Mucosa of rectum (tissue), 2 donors: Measurements from ENCODE around the gene MYOM1.
"Not testable (repeated sequence)": the region's sequence is repeated elsewhere in the genome, so short reads cannot be mapped to it uniquely, and the experiment has no call there.

Source experiments
- H3K27ac ChIP-seq, 2 donors: one replicate each; pipeline ENCODE4 v1.7.0; 2013; ENCODE audit warnings: inconsistent platforms in 2 of 2, low read depth in 2 of 2, low read length in 2 of 2
- H3K27me3 ChIP-seq, 2 donors: one replicate each; pipeline ENCODE4 v1.7.0; 2013; ENCODE audit warnings: low read length in 2 of 2; ENCODE audit not compliant: control insufficient read depth in 2 of 2, insufficient read depth in 2 of 2
- H3K36me3 ChIP-seq, 2 donors: one replicate each; pipeline ENCODE4 v1.7.0; 2013; ENCODE audit warnings: low read length in 2 of 2; ENCODE audit not compliant: control insufficient read depth in 2 of 2, insufficient read depth in 2 of 2
- H3K4me1 ChIP-seq, 2 donors: one replicate each; pipeline ENCODE4 v1.7.0; 2013; ENCODE audit warnings: low read length in 2 of 2, mild to moderate bottlenecking in 1 of 2; ENCODE audit not compliant: control insufficient read depth in 2 of 2, insufficient read depth in 2 of 2
- H3K4me3 ChIP-seq, 2 donors: one replicate each; pipeline ENCODE4 v1.7.0; 2013; ENCODE audit warnings: low read length in 2 of 2
- H3K9ac ChIP-seq, 2 donors: one replicate each; pipeline ENCODE4 v1.7.0; 2013; ENCODE audit warnings: low read length in 2 of 2, low read depth in 1 of 2, mild to moderate bottlenecking in 1 of 2
- H3K9me3 ChIP-seq, 2 donors: one replicate each; pipeline ENCODE4 v1.7.0; 2013; ENCODE audit warnings: low read length in 2 of 2; ENCODE audit not compliant: control insufficient read depth in 2 of 2
- donor health status: healthy.
- donor health status: Normal muscosa, but diverticular disease.

Gene MYOM1

GRCh38 chr18:3211236-3211992 lies 8.4 kb downstream of the MYOM1 start:
- no peaks in the 10 kb centered on the region for H3K36me3 ChIP-seq
- no peak overlapping the region for H3K9ac ChIP-seq
- peaks cover 2 to 12% of the 10 kb centered on the region in 2 donors for H3K4me1 ChIP-seq
- no peaks in the 10 kb centered on the region for H3K9me3 ChIP-seq
- H3K4me3 ChIP-seq, result no peak overlapping the region
- H3K27ac ChIP-seq, result no peak overlapping the region
- no peaks in the 10 kb centered on the region for H3K27me3 ChIP-seq

DNA sequence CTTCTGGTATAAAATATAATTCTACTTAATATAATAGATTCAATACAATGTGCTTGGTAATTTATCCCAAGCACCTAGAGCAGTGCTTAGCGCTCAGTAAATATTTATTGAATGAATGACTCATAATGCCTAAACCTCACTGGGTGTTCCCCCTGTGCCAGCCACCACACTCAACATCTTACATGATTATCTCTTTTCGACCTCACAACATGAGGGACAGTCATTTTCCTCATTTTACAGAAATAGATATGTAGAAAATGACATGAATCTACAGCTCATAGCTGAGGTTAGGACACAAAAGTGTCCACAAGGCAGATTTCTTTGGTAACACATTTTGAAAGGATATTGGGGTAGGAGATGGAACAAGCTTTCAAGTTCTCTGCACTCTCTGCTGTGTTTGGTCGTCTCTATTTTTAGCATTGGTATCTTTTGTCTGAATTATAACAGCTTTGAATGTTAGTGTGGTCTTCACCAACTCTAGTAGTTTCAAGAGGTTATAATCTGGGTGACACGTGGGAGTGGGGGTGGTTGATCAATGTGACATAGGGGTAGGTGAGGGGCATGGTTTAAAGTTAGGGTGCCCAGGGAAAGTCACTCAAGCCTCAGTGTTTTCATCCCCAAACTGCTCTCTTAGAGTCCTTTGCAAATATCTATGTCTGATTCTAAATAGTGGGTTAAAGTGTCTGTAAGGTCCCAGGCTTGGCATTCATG lies 9.8 kb downstream of the MYOM1 start:
- H3K27ac ChIP-seq, result peak overlapping the region in 1 of 2 donors; percentile 29
- peaks cover 2 to 11% of the 10 kb centered on the region in 2 donors for H3K4me1 ChIP-seq
- H3K27me3 ChIP-seq, result no peaks in the 10 kb centered on the region

DNA sequence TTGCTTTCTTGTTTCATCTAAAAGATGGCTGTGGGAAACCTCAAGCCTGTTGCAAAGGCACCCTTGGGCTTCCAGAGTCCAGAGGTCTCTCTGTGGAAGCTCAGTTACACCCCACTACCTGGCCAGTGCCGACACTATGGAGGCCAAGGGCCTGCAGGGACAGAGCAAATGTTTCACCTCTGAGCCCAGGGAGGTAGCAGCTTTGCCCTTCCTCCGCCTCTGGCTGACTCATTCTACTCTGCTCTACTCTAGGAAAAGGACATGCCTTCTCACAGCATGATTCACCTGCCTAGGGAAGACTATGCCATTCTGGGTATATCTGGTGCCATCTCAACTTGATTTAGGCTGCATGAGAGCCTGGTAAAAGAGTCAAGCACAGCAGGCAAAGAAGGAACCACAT lies 12.2 kb downstream of the MYOM1 start:
- H3K4me1 ChIP-seq, result peaks cover 2 to 3% of the 10 kb centered on the region in 2 donors
- no peaks in the 10 kb centered on the region for H3K27me3 ChIP-seq
- H3K9ac ChIP-seq, result no peak overlapping the region
- no peak overlapping the region for H3K27ac ChIP-seq
- no peak overlapping the region for H3K4me3 ChIP-seq
- H3K9me3 ChIP-seq, result no peaks in the 10 kb centered on the region
- no peaks in the 10 kb centered on the region for H3K36me3 ChIP-seq

More for the DNA sequence above, 9.8 kb downstream of the MYOM1 start:
- H3K9ac ChIP-seq, result no peak overlapping the region
- no peaks in the 10 kb centered on the region for H3K36me3 ChIP-seq
- no peaks in the 10 kb centered on the region for H3K9me3 ChIP-seq
- no peak overlapping the region for H3K4me3 ChIP-seq

DNA sequence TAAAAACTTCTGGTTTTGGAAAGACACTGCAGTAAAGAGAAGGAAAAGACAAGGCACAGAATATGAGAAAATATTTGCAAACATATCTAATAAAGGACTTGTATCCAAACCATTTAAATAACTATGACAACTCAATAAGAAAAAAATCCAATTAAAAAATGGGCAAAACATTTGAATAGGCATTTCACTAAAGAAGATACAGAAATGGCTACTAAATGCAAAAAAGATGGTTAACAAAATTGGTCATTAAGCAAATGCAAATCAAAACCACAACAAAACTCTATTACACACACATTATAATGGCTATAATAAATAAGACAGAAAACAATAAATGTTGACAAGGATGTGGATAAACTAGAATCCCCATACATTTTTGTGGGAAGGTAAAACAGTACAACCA lies 14.5 kb downstream of the MYOM1 start:
- Histone ChIP-seq H3K27ac (no peak overlapping the region), H3K4me3 (no peak overlapping the region), H3K4me1 (peaks cover 0 to 3% of the 10 kb centered on the region in 2 donors), H3K9me3 (no peaks in the 10 kb centered on the region), H3K27me3 (no peaks in the 10 kb centered on the region), H3K36me3 (no peaks in the 10 kb centered on the region), H3K9ac (no peak overlapping the region)

DNA sequence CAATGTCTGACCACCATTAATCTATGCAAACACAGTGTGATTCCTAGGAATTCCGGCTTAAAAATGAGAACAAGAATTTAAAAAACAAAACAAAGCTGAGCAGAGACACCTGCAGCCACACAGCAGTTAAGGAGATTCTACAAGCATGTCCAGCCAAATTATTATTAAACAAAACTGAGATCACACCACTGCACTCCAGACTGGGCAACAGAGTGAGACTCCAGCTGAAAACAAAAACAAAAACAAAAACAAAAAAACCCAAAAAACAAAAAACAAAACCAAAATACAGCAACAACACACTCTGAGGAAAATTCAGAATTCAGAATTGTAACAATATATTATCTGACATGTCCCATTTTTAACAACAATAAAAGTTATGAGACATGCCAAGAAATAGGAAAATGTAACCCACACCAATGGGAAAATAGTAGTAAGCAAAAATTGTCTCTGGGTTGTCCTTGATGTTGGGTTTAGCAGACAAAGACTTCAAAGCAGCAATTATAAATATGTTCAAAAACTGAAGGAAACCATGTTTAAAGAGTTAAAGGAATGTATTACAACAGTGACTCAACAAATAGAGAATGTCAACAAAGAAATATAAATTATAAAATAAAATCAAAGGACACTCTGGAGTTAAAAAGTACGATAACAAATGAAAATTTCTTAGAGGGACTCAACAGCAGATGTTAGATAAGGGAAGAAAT lies 19.7 kb downstream of the MYOM1 start:
- Histone ChIP-seq H3K27ac (no peak overlapping the region), H3K9ac (no peak overlapping the region), H3K27me3 (no peaks in the 10 kb centered on the region), H3K36me3 (no peaks in the 10 kb centered on the region), H3K9me3 (no peaks in the 10 kb centered on the region), H3K4me3 (no peak overlapping the region), H3K4me1 (peaks cover 0 to 2% of the 10 kb centered on the region in 2 donors)

DNA sequence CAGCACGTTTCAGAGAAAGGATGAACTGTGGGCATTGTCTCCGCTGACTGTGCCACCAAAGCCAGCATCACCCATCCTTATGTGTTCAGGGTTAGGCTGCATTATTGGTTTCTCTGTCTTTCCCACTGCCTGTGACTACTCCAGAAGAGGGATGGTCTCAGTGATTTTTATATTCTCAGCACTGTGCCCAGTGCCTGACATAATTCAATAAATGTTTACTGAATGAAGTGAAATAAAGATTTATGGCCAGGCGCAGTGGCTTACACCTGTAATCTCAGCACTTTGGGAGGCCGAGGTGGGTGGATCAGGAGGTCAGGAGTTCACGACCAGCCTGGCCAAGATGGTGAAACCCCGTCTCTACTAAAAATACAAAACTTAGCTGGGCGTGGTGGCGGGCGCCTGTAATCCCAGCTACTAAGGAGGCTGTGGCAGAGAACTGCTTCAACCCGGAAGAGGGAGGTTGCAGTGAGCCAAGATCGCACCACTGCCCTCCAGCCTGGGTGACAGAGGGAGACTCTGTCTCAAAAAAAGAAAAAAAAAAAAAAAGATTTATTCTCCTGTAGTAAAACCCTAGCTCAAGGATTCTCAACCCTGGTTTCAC lies 21.4 kb downstream of the MYOM1 start:
- not testable (repeated sequence) for H3K27ac ChIP-seq, H3K4me3 ChIP-seq, H3K9me3 ChIP-seq, H3K27me3 ChIP-seq, H3K4me1 ChIP-seq, H3K9ac ChIP-seq, H3K36me3 ChIP-seq

DNA sequence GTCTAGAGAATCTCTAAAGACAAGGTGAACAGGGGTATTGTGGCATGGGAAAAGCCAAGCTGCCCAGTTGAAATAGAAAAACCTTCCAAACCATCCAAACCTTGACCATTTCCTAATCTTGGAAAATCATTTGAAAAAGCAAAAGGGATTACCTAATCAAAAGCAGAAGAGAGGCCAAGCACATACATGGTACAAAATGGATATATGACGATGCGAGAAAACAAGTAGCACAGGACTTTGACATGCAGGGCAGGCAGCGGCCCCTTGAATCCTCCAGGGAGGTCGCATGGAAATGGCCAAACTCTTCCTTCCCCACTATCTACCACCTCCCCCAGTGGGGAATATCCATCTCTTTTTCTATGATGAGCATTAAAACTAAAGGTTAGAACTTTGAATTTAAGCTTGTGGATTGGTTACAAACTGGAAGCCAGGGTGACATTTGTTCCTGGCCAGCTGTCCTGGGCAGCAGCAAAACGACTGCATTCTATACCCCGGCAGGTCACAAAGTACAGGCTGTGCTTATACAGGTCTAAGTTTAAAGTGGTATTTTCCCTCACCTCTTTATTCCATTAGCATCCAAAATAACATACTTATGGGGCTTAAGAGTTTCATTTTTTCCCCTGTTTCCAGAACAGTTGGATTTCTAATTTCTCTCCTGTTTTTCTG lies 24.7 kb downstream of the MYOM1 start:
- no peaks in the 10 kb centered on the region for H3K27me3 ChIP-seq
- no peak overlapping the region for H3K9ac ChIP-seq
- H3K9me3 ChIP-seq, result no peaks in the 10 kb centered on the region
- no peak overlapping the region for H3K27ac ChIP-seq
- no peak overlapping the region for H3K4me3 ChIP-seq
- H3K4me1 ChIP-seq, result peaks cover 0 to 2% of the 10 kb centered on the region in 2 donors
- no peaks in the 10 kb centered on the region for H3K36me3 ChIP-seq

DNA sequence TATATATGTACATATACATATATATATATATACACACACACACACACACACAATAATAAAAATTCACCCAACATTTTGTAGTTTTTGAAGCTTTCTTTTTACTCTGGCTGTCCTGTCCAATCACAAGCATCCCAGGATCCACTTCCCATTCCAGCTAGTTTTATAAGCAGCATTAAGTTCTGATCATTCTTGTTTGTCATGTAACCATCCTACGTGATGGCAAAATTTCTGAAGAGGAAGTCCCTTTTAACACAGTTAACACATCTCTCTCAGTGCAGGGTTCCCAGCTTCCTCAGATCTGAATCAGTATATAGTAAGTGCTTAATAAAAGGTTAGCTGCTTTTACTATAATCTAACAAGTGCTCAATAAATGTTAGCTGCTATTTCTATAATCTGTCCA lies 26.4 kb downstream of the MYOM1 start:
- no peak overlapping the region for H3K27ac ChIP-seq
- no peak overlapping the region for H3K9ac ChIP-seq
- H3K4me3 ChIP-seq, result no peak overlapping the region
- H3K9me3 ChIP-seq, result no peaks in the 10 kb centered on the region
- no peaks in the 10 kb centered on the region for H3K4me1 ChIP-seq
- H3K36me3 ChIP-seq, result no peaks in the 10 kb centered on the region
- no peaks in the 10 kb centered on the region for H3K27me3 ChIP-seq

GRCh38 chr18:3192752-3193151 lies 27.0 kb downstream of the MYOM1 start:
- Histone ChIP-seq H3K4me1 (no peaks in the 10 kb centered on the region), H3K9me3 (no peaks in the 10 kb centered on the region), H3K27me3 (no peaks in the 10 kb centered on the region), H3K27ac (no peak overlapping the region), H3K9ac (no peak overlapping the region), H3K4me3 (no peak overlapping the region), H3K36me3 (no peaks in the 10 kb centered on the region)
